ENCODE measurements around the gene TNFSF11.

- TF ChIP-seq CTCF (conservative IDR thresholded peaks at IDR 0.05 in 1 of 2, IDR thresholded peaks at IDR 0.05 in 1 of 2; ENCODE audit: low read depth in 1 of 2, low read length in 2 of 2) (no peak), EZH2 (IDR thresholded peaks at IDR 0.05; ENCODE audit: low read length, missing control alignments) (no peak)
These were observed 54.7 kb downstream of the TNFSF11 start for GRCh38 chr13:42628666-42629065.
